Mesenchymal stem cell (in vitro differentiated cells and primary cell): ENCODE data around the gene CDYL.

Experiments used
- DNase-seq: peaks from one replicate; pipeline ENCODE4 v3.0.0-alpha.2; 2013
- H2AFZ ChIP-seq: one replicate; pipeline ENCODE4 v1.6.1; 2013; ENCODE audit warnings: low read depth, mild to moderate bottlenecking, control low read depth, inconsistent platforms, low read length, moderate library complexity
- H2AK5ac ChIP-seq: 2 replicates; pipeline ENCODE4 v1.6.1; 2013; ENCODE audit warnings: low read length, moderate library complexity, mild to moderate bottlenecking, inconsistent platforms; ENCODE audit not compliant: severe bottlenecking
- H2BK120ac ChIP-seq: one replicate; pipeline ENCODE4 v1.6.1; 2013; ENCODE audit warnings: low read depth, mild to moderate bottlenecking, inconsistent platforms, low read length, moderate library complexity
- H2BK12ac ChIP-seq, 2 experiments: one replicate each; pipeline ENCODE4 v1.6.1; 2013; ENCODE audit warnings: inconsistent platforms in 2 of 2, low read length in 2 of 2, mild to moderate bottlenecking in 2 of 2, moderate library complexity in 2 of 2, control low read depth in 1 of 2
- H2BK15ac ChIP-seq: one replicate; pipeline ENCODE4 v1.6.1; 2013; ENCODE audit warnings: mild to moderate bottlenecking, low read depth, inconsistent platforms; ENCODE audit not compliant: poor library complexity, severe bottlenecking
- H2BK5ac ChIP-seq: 2 replicates; pipeline ENCODE4 v1.6.1; 2013; ENCODE audit warnings: low read depth, mild to moderate bottlenecking, low read length, control low read depth, inconsistent platforms; ENCODE audit not compliant: poor library complexity, severe bottlenecking
- H3K14ac ChIP-seq, 2 experiments: one replicate each; pipeline ENCODE4 v1.6.1; 2013; ENCODE audit warnings: inconsistent platforms in 2 of 2, low read length in 2 of 2, control low read depth in 1 of 2, mild to moderate bottlenecking in 1 of 2, moderate library complexity in 1 of 2
- H3K18ac ChIP-seq, 2 experiments: one replicate each; pipeline ENCODE4 v1.6.1; 2013; ENCODE audit warnings: inconsistent platforms in 2 of 2, low read length in 2 of 2, control low read depth in 1 of 2, low read depth in 1 of 2, mild to moderate bottlenecking in 1 of 2
- H3K23ac ChIP-seq, 2 experiments: one replicate each; pipeline ENCODE4 v1.6.1; 2013; ENCODE audit warnings: inconsistent platforms in 2 of 2, low read length in 2 of 2, mild to moderate bottlenecking in 2 of 2, moderate library complexity in 2 of 2, control low read depth in 1 of 2
- H3K27ac ChIP-seq: 2 replicates; pipeline ENCODE4 v1.5.1; 2013; ENCODE audit warnings: mild to moderate bottlenecking, moderate library complexity, low read length, control low read depth, inconsistent platforms; ENCODE audit not compliant: poor library complexity, severe bottlenecking
- H3K27me3 ChIP-seq, 2 experiments: 2 replicates each; pipeline versions ENCODE4 v1.6.1 to v1.7.0; 2013; ENCODE audit warnings: low read length in 2 of 2, mild to moderate bottlenecking in 2 of 2, moderate library complexity in 2 of 2, control low read depth in 1 of 2, inconsistent platforms in 1 of 2; ENCODE audit not compliant: control insufficient read depth in 1 of 2, insufficient read depth in 1 of 2
- H3K36me3 ChIP-seq, 2 experiments: 2 replicates each; pipeline versions ENCODE4 v1.6.1 to v1.7.0; 2013; ENCODE audit warnings: low read length in 2 of 2, control low read depth in 1 of 2, inconsistent platforms in 1 of 2, low read depth in 1 of 2, mild to moderate bottlenecking in 1 of 2; ENCODE audit not compliant: insufficient read depth in 2 of 2, control insufficient read depth in 1 of 2
- H3K4ac ChIP-seq, 2 experiments: one replicate each; pipeline ENCODE4 v1.6.1; 2013; ENCODE audit warnings: inconsistent platforms in 2 of 2, low read length in 2 of 2, mild to moderate bottlenecking in 2 of 2, moderate library complexity in 2 of 2, control low read depth in 1 of 2, low read depth in 1 of 2
- H3K4me1 ChIP-seq: 2 replicates; pipeline ENCODE4 v1.6.1; 2013; ENCODE audit warnings: low read depth, low read length, control low read depth; ENCODE audit not compliant: control insufficient read depth, insufficient read depth
- H3K4me2 ChIP-seq: 2 replicates; pipeline ENCODE4 v1.6.1; 2013; ENCODE audit warnings: low read length, mild to moderate bottlenecking, inconsistent platforms; ENCODE audit not compliant: poor library complexity, severe bottlenecking
- H3K4me3 ChIP-seq, 2 experiments: 2 replicates each; pipeline versions ENCODE4 v1.5.1 to v1.7.0; 2013; ENCODE audit warnings: low read length in 2 of 2, mild to moderate bottlenecking in 2 of 2, control low read depth in 1 of 2, low read depth in 1 of 2; ENCODE audit not compliant: insufficient read depth in 1 of 2
- H3K79me1 ChIP-seq: replicated peaks from 2 replicates; pipeline ENCODE4 v1.6.1; 2013; ENCODE audit warnings: mild to moderate bottlenecking, control low read depth, low read length, inconsistent platforms; ENCODE audit not compliant: poor library complexity, severe bottlenecking
- H3K9ac ChIP-seq: 2 replicates; pipeline ENCODE4 v1.7.0; 2013; ENCODE audit warnings: mild to moderate bottlenecking, low read length, moderate library complexity
- H3K9me3 ChIP-seq: 2 replicates; pipeline ENCODE4 v1.7.0; 2013; ENCODE audit warnings: mild to moderate bottlenecking, low read length; ENCODE audit not compliant: control insufficient read depth
- H4K8ac ChIP-seq: one replicate; pipeline ENCODE4 v1.6.1; 2013; ENCODE audit warnings: inconsistent platforms, mild to moderate bottlenecking, low read length, moderate library complexity
- H4K91ac ChIP-seq: one replicate; pipeline ENCODE4 v1.6.1; 2013; ENCODE audit warnings: mild to moderate bottlenecking, low read length, inconsistent platforms
- WGBS: methylation state at CpG from one replicate; pipeline ENCODE4 v1.1.7; 2013; ENCODE audit warnings: mixed read lengths; 5-methylcytosine and 5-hydroxymethylcytosine counted together

CDYL gene

GRCh38 chr6:4903751-4904370 lies 127.7 kb downstream of the CDYL start:
- Histone ChIP-seq H2BK12ac (no peak overlapping the region), H3K27ac (no peak overlapping the region), H3K9me3 (no peaks in the 10 kb centered on the region), H4K91ac (no peak overlapping the region), H3K27me3 (no peaks in the 10 kb centered on the region), H3K9ac (no peak overlapping the region), H3K23ac (no peak overlapping the region), H2BK120ac (no peak overlapping the region), H3K79me1 (peaks cover 55% of the 10 kb centered on the region), H4K8ac (no peak overlapping the region), H3K36me3 (peaks cover 19 to 31% of the 10 kb centered on the region in 2 experiments), H3K18ac (no peak overlapping the region), H3K14ac (no peak overlapping the region), H2BK15ac (no peak overlapping the region), H3K4me3 (no peak overlapping the region), H2BK5ac (no peak overlapping the region), H2AK5ac (no peak overlapping the region), H3K4ac (no peak overlapping the region), H3K4me1 (peaks cover 11% of the 10 kb centered on the region), H2AFZ (no peak overlapping the region), H3K4me2 (no peak overlapping the region)
- DNase-seq, result no peak
- 91% methylated on average over 12 of the region's 12 CpGs for WGBS

GRCh38 chr6:4904461-4905025 lies 128.3 kb downstream of the CDYL start:
- Histone ChIP-seq H3K4me1 (peaks cover 11% of the 10 kb centered on the region), H3K36me3 (peaks cover 19 to 35% of the 10 kb centered on the region in 2 experiments), H2AK5ac (no peak overlapping the region), H3K9ac (no peak overlapping the region), H3K18ac (no peak overlapping the region), H4K8ac (no peak overlapping the region), H2BK5ac (no peak overlapping the region), H3K4me3 (no peak overlapping the region), H3K79me1 (peaks cover 54% of the 10 kb centered on the region), H3K23ac (no peak overlapping the region), H3K4me2 (no peak overlapping the region), H3K27me3 (no peaks in the 10 kb centered on the region), H4K91ac (no peak overlapping the region), H2AFZ (no peak overlapping the region), H2BK12ac (no peak overlapping the region), H3K4ac (no peak overlapping the region), H3K14ac (no peak overlapping the region), H3K9me3 (no peaks in the 10 kb centered on the region), H2BK120ac (no peak overlapping the region), H3K27ac (no peak overlapping the region), H2BK15ac (no peak overlapping the region)
- 94% methylated on average over 12 of the region's 12 CpGs for WGBS
- DNase-seq, result no peak

GRCh38 chr6:4905826-4906225 lies 129.6 kb downstream of the CDYL start:
- Histone ChIP-seq H3K79me1 (peaks cover 54% of the 10 kb centered on the region), H2BK120ac (no peak overlapping the region), H3K23ac (no peak overlapping the region), H2AFZ (no peak overlapping the region), H3K36me3 (peaks cover 19 to 40% of the 10 kb centered on the region in 2 experiments), H3K4me3 (no peak overlapping the region), H2BK12ac (no peak overlapping the region), H3K9me3 (no peaks in the 10 kb centered on the region), H3K4me2 (no peak overlapping the region), H2AK5ac (no peak overlapping the region), H4K91ac (no peak overlapping the region), H2BK15ac (no peak overlapping the region), H3K27me3 (no peaks in the 10 kb centered on the region), H4K8ac (no peak overlapping the region), H3K4ac (no peak overlapping the region), H3K14ac (no peak overlapping the region), H3K4me1 (peaks cover 14% of the 10 kb centered on the region), H3K9ac (no peak overlapping the region), H2BK5ac (no peak overlapping the region), H3K18ac (no peak overlapping the region), H3K27ac (no peak overlapping the region)
- WGBS, result 100% methylated on average over 1 of the region's 3 CpGs
- no peak for DNase-seq

- Histone ChIP-seq H2BK120ac (no peak overlapping the region), H2BK12ac (no peak overlapping the region), H3K79me1 (peaks cover 57% of the 10 kb centered on the region), H2AK5ac (no peak overlapping the region), H3K14ac (no peak overlapping the region), H3K27me3 (no peaks in the 10 kb centered on the region), H4K91ac (no peak overlapping the region), H3K4me2 (no peak overlapping the region), H3K9me3 (no peaks in the 10 kb centered on the region), H3K27ac (no peak overlapping the region), H3K4me3 (no peak overlapping the region), H3K23ac (no peak overlapping the region), H3K9ac (no peak overlapping the region), H3K36me3 (peaks cover 19 to 35% of the 10 kb centered on the region in 2 experiments), H2AFZ (no peak overlapping the region), H3K4me1 (peaks cover 15% of the 10 kb centered on the region), H4K8ac (no peak overlapping the region), H2BK5ac (no peak overlapping the region), H3K18ac (peak overlapping the region in 1 of 2 experiments; percentile 1), H2BK15ac (no peak overlapping the region), H3K4ac (no peak overlapping the region)
- 94% methylated on average over 11 of the region's 11 CpGs for WGBS
- DNase-seq, result no peak
Observed at GRCh38 chr6:4906293-4907276, 130.4 kb downstream of the CDYL start.
